B cell (primary cell): ENCODE results near the gene ADK. TPM values are rescaled to one million over a fixed set of nuclear protein-coding genes. Genes with fewer than 3 reads are reported as not detected.

Experiments used
- ATAC-seq: fragments of 200-7000 bp; cut with Tn5 transposase; one replicate; pipeline ENCODE4 v1.10.0; 2021; ENCODE audit warnings: low read depth, mild to moderate bottlenecking, moderate number of reproducible peaks, moderate library complexity
- CTCF ChIA-PET: fragments of 350-600 bp; sonication (Branson Sonifier 250); formaldehyde crosslinking; loops from one replicate; lab custom pipeline; 2021; ENCODE audit warnings: antibody characterized with exemption, inconsistent platforms; lab: Charles Lee
- POLR2A ChIA-PET: fragments of 350-600 bp; sonication (Branson Sonifier 250); formaldehyde crosslinking; loops from one replicate; lab custom pipeline; 2021; ENCODE audit warnings: antibody characterized with exemption; lab: Charles Lee
- DNase-seq: peaks from one replicate; pipeline ENCODE4 v3.0.0; 2013
- H2AFZ ChIP-seq: 2 replicates; pipeline ENCODE4 v1.6.1; 2012; ENCODE audit warnings: mild to moderate bottlenecking, low read depth, low read length; ENCODE audit not compliant: insufficient read depth, poor library complexity, severe bottlenecking
- H3K27ac ChIP-seq, 2 donors: 1 replicate in 1 of 2; 2 replicates in 1 of 2; pipeline ENCODE4 v1.5.1; 2012 to 2013; ENCODE audit warnings: low read length in 2 of 2, mild to moderate bottlenecking in 2 of 2, moderate library complexity in 1 of 2
- H3K27me3 ChIP-seq, 4 experiments: fragments of 200-600 bp in 1 of 4; sonication (generic) in 1 of 4; replicated peaks in 1 of 4; 1 replicate in 2 of 4; 2 replicates in 2 of 4; pipeline versions ENCODE4 v1.6.1 to v1.7.0; 2013 to 2016; ENCODE audit warnings: low read length in 3 of 4, mild to moderate bottlenecking in 2 of 4, mixed read lengths in 1 of 4, moderate library complexity in 1 of 4; ENCODE audit not compliant: insufficient read depth in 4 of 4, control insufficient read depth in 3 of 4; ENCODE audit errors: control extremely low read depth in 1 of 4
- H3K36me3 ChIP-seq, 2 experiments: replicated peaks in 1 of 2; 1 replicate in 1 of 2; 2 replicates in 1 of 2; pipeline versions ENCODE4 v1.6.1 to v1.7.1; 2013; ENCODE audit warnings: low read length in 1 of 2; ENCODE audit not compliant: insufficient read depth in 2 of 2, control insufficient read depth in 1 of 2; ENCODE audit errors: control extremely low read depth in 1 of 2, extremely low read depth in 1 of 2
- H3K4me1 ChIP-seq, 2 donors: fragments of 200-600 bp in 1 of 2; sonication (generic) in 1 of 2; 1 replicate in 1 of 2; 2 replicates in 1 of 2; pipeline versions ENCODE4 v1.5.1 to v1.6.1; 2013 to 2017; ENCODE audit warnings: low read length in 2 of 2; ENCODE audit not compliant: control insufficient read depth in 2 of 2, insufficient read depth in 2 of 2
- H3K4me2 ChIP-seq: replicated peaks from 2 replicates; pipeline ENCODE3; 2012; ENCODE audit warnings: mild to moderate bottlenecking, low read depth, low read length; ENCODE audit not compliant: poor library complexity, severe bottlenecking
- H3K4me3 ChIP-seq, 5 experiments: fragments of 200-600 bp in 1 of 5; sonication (generic) in 1 of 5; 1 replicate in 3 of 5; 2 replicates in 2 of 5; pipeline versions ENCODE4 v1.5.1 to v1.7.0; 2011 to 2016; ENCODE audit warnings: low read length in 4 of 5, mild to moderate bottlenecking in 4 of 5, low read depth in 2 of 5, control low read depth in 1 of 5, moderate library complexity in 1 of 5; ENCODE audit not compliant: insufficient read depth in 1 of 5; ENCODE audit errors: control extremely low read depth in 1 of 5, extremely low read depth in 1 of 5
- H3K79me2 ChIP-seq: fragments of 200-600 bp; sonication (generic); one replicate; pipeline ENCODE4 v1.6.0; 2016; ENCODE audit warnings: low read length; ENCODE audit not compliant: control insufficient read depth, insufficient read depth
- H3K9ac ChIP-seq: fragments of 200-600 bp; sonication (generic); 2 replicates; pipeline ENCODE4 v1.6.1; 2017; ENCODE audit warnings: mild to moderate bottlenecking, low read length, moderate library complexity
- H3K9me3 ChIP-seq, 3 donors: one replicate each; pipeline versions ENCODE4 v1.6.1 to v1.7.1; 2013; ENCODE audit warnings: low read length in 2 of 3; ENCODE audit not compliant: control insufficient read depth in 2 of 3, insufficient read depth in 1 of 3; ENCODE audit errors: control extremely low read depth in 1 of 3
- H4K20me1 ChIP-seq: 2 replicates; pipeline ENCODE4 v1.6.0; 2012; ENCODE audit warnings: mild to moderate bottlenecking, low read length; ENCODE audit not compliant: insufficient read depth, control insufficient read depth, poor library complexity, severe bottlenecking
- H3K27ac Mint-ChIP-seq: one replicate; pipeline ENCODE4 v1.8.0; 2021; ENCODE audit warnings: mixed read lengths
- H3K27me3 Mint-ChIP-seq: one replicate; pipeline ENCODE4 v1.8.0; 2021; ENCODE audit warnings: mixed read lengths
- H3K4me1 Mint-ChIP-seq: one replicate; pipeline ENCODE4 v1.8.0; 2021; ENCODE audit warnings: mixed read lengths
- H3K4me3 Mint-ChIP-seq: one replicate; pipeline ENCODE4 v1.8.0; 2021; ENCODE audit warnings: mixed read lengths
- H3K9me3 Mint-ChIP-seq: one replicate; pipeline ENCODE4 v1.8.0; 2022; ENCODE audit warnings: mixed read lengths; ENCODE audit not compliant: insufficient read depth
- CTCF ChIP-seq: fragments of 200-600 bp; IDR thresholded peaks from one replicate; pipeline ENCODE4 v1.8.0; 2022; ENCODE audit warnings: antibody characterized with exemption, mild to moderate bottlenecking
- EZH2 ChIP-seq: IDR thresholded peaks from 2 replicates; pipeline ENCODE4 v1.6.1; 2012; ENCODE audit warnings: borderline replicate concordance, low read depth, mild to moderate bottlenecking, moderate library complexity, low read length; ENCODE audit not compliant: insufficient read depth, poor library complexity, severe bottlenecking
- intact Hi-C: fragments of 100-400 bp; cut with micrococcal nuclease; formaldehyde crosslinking; loops from one replicate; pipeline ENCODE4 v1.10.0; 2022
- polyA plus RNA-seq: library from polyadenylated mRNA; depleted of rRNA; stranded (reverse); fragments of >200 nt; gene quantifications from 2 replicates; pipeline ENCODE4 v1.2.3, GENCODE V29; 2012
- total RNA-seq, 2 donors: library from RNA; stranded (reverse); fragments of 120-200 nt in 1 of 2; gene quantifications; 1 replicate in 1 of 2; 2 replicates in 1 of 2; pipeline versions ENCODE4 v1.2.3 to v1.2.4, GENCODE V29; 2013 to 2022

ADK gene
- total and polyA plus RNA-seq, 2 donors (not counting 1 experiment from before 2014, with no cell fraction given): 37.2 to 52.6 TPM

DNA sequence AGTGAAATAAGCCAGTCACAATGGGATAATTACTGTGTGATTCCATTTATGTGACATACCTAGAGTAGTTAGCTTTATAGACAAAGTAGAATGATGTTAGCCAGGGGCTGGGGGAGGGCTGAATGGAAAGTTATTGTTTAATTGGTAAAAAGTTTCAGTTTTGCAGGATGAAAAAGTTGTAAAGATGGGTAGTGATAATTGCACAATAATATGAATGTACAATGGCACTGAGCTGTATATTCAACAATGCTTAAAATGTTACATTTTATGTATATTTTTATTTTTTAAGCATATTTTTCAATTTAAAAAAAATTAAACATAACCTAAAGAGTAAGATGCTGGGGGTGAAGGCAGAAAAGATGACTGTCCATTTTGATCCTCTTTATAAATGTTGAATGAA, 459.3 kb downstream of the ADK start:
- Histone ChIP-seq H3K27me3 (no peaks in the 10 kb centered on the region), H3K9ac (no peak overlapping the region), H3K9me3 (no peaks in the 10 kb centered on the region), H3K79me2 (no peaks in the 10 kb centered on the region), H3K4me2 (no peak overlapping the region), H3K4me1 (peaks cover 0 to 6% of the 10 kb centered on the region in 2 donors), H3K4me3 (no peak overlapping the region), H3K36me3 (peaks cover 0 to 1% of the 10 kb centered on the region in 2 experiments), H2AFZ (no peak overlapping the region), H3K27ac (no peak overlapping the region), H4K20me1 (no peaks in the 10 kb centered on the region)
- Mint-ChIP-seq H3K4me3 (no peak overlapping the region), H3K4me1 (peaks cover 12% of the 10 kb centered on the region), H3K27ac (no peak overlapping the region), H3K27me3 (no peaks in the 10 kb centered on the region), H3K9me3 (peaks cover 2% of the 10 kb centered on the region)
- POLR2A ChIA-PET: no interaction called here
- CTCF ChIA-PET: no interaction called here
- ATAC-seq (no peak), DNase-seq (no peak)
- intact Hi-C loops: no loop called here
- no peak for TF ChIP-seq CTCF
- TF ChIP-seq EZH2: no peak

GRCh38 chr10:74612195-74612594, 461.2 kb downstream of the ADK start:
- H3K36me3 ChIP-seq: peaks cover 0 to 1% of the 10 kb centered on the region in 2 experiments

More at GRCh38 chr10:74612195-74612594, 461.2 kb downstream of the ADK start:
- CTCF ChIA-PET: no interaction called here
- Mint-ChIP-seq H3K4me1 (peaks cover 10% of the 10 kb centered on the region), H3K9me3 (peaks cover 2% of the 10 kb centered on the region), H3K27ac (no peak overlapping the region), H3K27me3 (no peaks in the 10 kb centered on the region), H3K4me3 (no peak overlapping the region)
- Histone ChIP-seq H2AFZ (no peak overlapping the region), H3K4me1 (peaks cover 0 to 6% of the 10 kb centered on the region in 2 donors), H3K4me3 (no peak overlapping the region), H3K9ac (no peak overlapping the region), H3K4me2 (no peak overlapping the region), H3K27ac (no peak overlapping the region), H3K27me3 (no peaks in the 10 kb centered on the region), H3K9me3 (no peaks in the 10 kb centered on the region), H3K79me2 (no peaks in the 10 kb centered on the region), H4K20me1 (no peaks in the 10 kb centered on the region)
- ATAC-seq (no peak), DNase-seq (no peak)
- intact Hi-C loops: no loop called here
- POLR2A ChIA-PET: no interaction called here
- TF ChIP-seq EZH2: no peak
- TF ChIP-seq CTCF: no peak
